Measurements from ENCODE around the gene C16orf92.

C16orf92 gene

DNA sequence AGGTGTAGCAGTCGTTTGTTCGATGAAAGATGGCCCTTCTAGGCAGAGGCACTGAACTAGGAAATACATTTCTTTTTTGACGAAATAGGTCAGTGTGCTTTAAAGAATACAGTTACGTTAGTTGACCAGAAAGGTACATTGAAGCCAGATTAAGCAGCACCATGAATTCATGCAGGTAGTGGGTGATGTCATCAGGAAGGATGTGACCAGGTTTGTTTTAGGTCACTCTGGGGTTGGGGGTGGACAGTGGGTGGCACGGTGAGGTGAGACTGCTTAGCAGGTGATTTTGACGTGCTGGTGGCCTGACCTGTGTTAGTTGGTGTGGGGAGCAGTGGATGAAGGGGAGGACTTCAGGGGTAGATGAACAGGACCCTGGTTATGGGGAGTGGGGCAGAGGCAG is 23.4 kb upstream of the C16orf92 start:
- Histone ChIP-seq H3K27me3 (ENCODE audit: insufficient read depth, low read length) (no peaks in the 10 kb centered on the region), H2AFZ (ENCODE audit: low read length, unreplicated experiment) (no peak overlapping the region), H3K4me3 (ENCODE audit: low read depth, low read length) (no peak overlapping the region), H3K36me3 (ENCODE audit: insufficient read depth, low read length) (peaks cover 5% of the 10 kb centered on the region; the same call in 1 of the 2 replicates), H3K79me2 (ENCODE audit: control insufficient read depth, insufficient read depth, low read length, unreplicated experiment) (peaks cover 5% of the 10 kb centered on the region), H3K4me1 (ENCODE audit: control insufficient read depth, insufficient read depth, low read length, unreplicated experiment) (peaks cover 9% of the 10 kb centered on the region), H3K27ac (ENCODE audit: low read depth, low read length) (no peak overlapping the region)

DNA sequence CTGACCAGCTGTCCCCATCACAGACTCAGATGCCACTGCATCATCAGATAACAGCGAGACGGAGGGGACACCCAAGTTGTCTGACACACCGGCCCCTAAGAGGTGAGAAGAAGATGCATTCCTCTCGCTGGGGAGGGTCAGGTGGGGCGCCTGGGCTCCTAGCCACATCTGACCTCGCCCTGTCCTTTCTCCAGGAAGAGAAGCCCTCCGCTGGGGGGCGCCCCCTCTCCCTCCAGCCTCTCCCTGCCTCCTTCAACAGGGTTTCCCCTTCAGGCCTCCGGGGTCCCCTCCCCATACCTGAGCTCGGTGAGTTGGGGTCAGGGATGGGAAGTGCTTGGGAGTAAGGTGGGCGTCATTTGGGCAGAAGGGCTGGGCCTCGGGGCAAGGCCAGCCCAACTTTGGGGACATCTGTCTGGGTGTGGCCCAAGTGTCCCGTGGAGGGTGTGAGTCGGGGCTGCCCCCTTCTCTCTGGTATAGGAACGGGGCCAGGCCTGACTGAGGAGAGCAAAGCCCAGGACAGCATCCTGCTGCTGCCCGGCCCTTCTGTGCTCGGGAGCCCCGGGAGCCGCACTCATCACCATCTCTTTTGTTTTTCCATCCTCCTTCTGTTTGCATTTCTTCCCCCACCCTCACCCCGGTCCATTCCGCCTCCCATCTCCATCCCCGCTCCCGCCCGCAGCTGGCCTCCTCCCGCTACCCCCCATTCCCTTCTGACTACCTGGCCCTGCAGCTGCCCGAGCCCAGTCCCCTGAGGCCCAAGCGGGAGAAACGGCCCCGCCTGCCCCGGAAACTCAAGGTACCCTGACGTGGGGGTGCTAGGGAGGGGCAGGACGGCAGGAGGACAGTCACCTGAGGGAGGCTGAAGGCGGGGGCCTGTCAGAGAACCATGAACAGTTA is 22.0 kb upstream of the C16orf92 start:
- H3K27ac ChIP-seq (ENCODE audit: low read depth, low read length), result no peak overlapping the region
- no peak overlapping the region for H3K4me3 ChIP-seq (ENCODE audit: low read depth, low read length)
- H3K27me3 ChIP-seq (ENCODE audit: insufficient read depth, low read length), result no peaks in the 10 kb centered on the region
- peaks cover 5% of the 10 kb centered on the region; the same call in 1 of the 2 replicates for H3K36me3 ChIP-seq (ENCODE audit: insufficient read depth, low read length)
- peaks cover 5% of the 10 kb centered on the region for H3K4me1 ChIP-seq (ENCODE audit: control insufficient read depth, insufficient read depth, low read length, unreplicated experiment)
- peaks cover 5% of the 10 kb centered on the region for H3K79me2 ChIP-seq (ENCODE audit: control insufficient read depth, insufficient read depth, low read length, unreplicated experiment)
- no peak overlapping the region for H2AFZ ChIP-seq (ENCODE audit: low read length, unreplicated experiment)

DNA sequence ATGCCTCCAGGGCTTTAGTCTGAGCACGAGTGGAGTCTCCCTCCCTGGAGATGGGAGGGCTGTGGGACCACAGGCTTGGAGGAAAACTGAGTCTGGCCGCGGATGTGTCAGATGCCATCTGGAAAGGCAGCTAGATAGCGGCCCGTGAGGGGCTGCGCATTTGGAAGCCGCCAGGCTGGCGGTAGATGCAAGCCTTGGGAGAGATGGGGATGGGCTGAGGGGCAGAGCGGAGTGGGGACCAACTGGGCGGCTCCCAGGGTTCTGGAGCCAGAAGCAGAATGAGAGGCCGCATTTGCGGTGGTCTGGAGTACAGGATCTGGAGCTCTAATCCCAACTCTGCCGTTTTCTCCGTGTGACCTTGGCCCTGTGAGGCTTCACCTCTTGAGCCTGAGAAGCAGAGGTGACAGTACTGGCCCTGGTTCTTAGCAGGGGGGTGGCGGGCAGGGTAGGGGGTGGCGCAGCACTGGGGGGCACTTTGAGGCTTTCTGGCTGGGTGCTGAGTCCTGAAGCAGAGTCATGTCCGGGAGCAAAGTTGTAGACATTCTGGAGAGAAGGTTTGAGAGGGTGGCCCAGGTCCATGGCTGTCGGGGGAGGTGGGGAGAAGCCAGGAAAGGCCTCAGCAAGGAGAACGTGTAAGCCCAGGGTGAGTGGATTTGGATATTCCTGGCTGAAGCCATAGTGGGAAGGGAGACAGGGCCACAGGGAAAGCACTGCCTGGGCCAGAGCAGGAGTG is 20.2 kb upstream of the C16orf92 start:
- H3K27me3 ChIP-seq (ENCODE audit: insufficient read depth, low read length), result no peaks in the 10 kb centered on the region
- no peak overlapping the region for H3K4me3 ChIP-seq (ENCODE audit: low read depth, low read length)
- no peak overlapping the region for H2AFZ ChIP-seq (ENCODE audit: low read length, unreplicated experiment)
- peaks cover 5% of the 10 kb centered on the region; the same call in 1 of the 2 replicates for H3K36me3 ChIP-seq (ENCODE audit: insufficient read depth, low read length)
- H3K79me2 ChIP-seq (ENCODE audit: control insufficient read depth, insufficient read depth, low read length, unreplicated experiment), result no peaks in the 10 kb centered on the region
- H3K4me1 ChIP-seq (ENCODE audit: control insufficient read depth, insufficient read depth, low read length, unreplicated experiment), result no peaks in the 10 kb centered on the region
- H3K27ac ChIP-seq (ENCODE audit: low read depth, low read length), result no peak overlapping the region

DNA sequence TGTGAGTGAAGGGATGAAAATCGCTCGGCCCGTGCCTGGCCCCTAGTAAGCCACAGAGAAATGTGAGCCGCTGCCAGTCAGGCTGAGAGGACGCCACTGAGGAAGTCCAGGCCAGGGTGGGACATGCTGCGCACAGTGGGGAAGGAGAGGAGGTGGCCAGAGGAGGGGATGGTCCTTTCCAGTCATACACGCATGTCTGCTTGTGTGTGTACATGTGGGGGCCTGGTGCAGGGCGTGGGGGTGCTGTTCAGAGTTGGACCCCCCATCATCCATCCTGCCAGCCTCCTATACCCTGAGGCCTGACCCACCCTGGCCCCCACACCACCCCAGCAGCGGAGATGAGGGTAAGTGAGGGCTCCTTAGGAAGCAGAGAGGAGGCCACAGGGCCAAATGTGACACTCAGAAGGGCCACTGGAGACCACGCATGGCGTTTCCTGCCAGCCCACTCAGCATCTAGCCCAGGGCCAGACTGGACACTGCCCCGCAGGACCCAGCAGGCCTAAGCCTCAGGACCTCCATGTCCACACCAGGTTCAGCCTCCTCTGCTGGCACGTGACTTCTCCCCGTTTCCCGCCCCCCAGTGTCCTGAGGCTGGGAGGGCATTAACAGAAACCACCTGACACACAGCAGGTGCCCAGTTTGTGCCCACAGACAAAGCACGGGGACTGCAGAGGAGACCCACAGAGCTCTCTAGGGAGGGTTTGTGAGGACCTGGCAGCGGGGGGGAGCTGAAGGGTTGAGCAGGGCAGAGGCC is 19.2 kb upstream of the C16orf92 start:
- Histone ChIP-seq H3K27me3 (ENCODE audit: insufficient read depth, low read length) (no peaks in the 10 kb centered on the region), H3K27ac (ENCODE audit: low read depth, low read length) (no peak overlapping the region), H3K4me3 (ENCODE audit: low read depth, low read length) (no peak overlapping the region), H2AFZ (ENCODE audit: low read length, unreplicated experiment) (no peak overlapping the region), H3K4me1 (ENCODE audit: control insufficient read depth, insufficient read depth, low read length, unreplicated experiment) (no peaks in the 10 kb centered on the region), H3K36me3 (ENCODE audit: insufficient read depth, low read length) (peaks cover 5% of the 10 kb centered on the region; the same call in 1 of the 2 replicates), H3K79me2 (ENCODE audit: control insufficient read depth, insufficient read depth, low read length, unreplicated experiment) (no peaks in the 10 kb centered on the region)

DNA sequence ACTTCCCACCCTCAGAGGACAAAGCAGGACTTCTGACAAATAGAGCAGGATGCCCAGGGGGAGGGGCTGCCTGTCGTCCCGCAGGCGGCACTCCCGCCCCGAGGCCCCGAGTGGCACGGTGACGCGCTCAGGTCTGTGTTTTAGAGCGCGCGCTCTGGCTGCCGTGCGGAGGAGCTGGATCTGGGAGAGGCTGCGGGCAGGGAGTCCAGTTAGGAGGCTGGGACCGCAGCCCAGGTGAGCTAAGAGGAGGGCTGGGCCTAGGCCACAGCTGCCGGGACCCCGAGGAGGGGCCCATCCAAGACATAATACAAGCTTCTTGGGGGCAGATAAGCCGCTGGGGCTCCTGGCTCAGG is 18.6 kb upstream of the C16orf92 start:
- no peak overlapping the region for H3K4me3 ChIP-seq (ENCODE audit: low read depth, low read length)
- H3K4me1 ChIP-seq (ENCODE audit: control insufficient read depth, insufficient read depth, low read length, unreplicated experiment), result no peaks in the 10 kb centered on the region
- H2AFZ ChIP-seq (ENCODE audit: low read length, unreplicated experiment), result no peak overlapping the region
- H3K27ac ChIP-seq (ENCODE audit: low read depth, low read length), result no peak overlapping the region
- 0 out of 2 replicates have a peak, but pooled peaks cover 2% of the 10 kb centered on the region for H3K27me3 ChIP-seq (ENCODE audit: insufficient read depth, low read length)
- no peaks in the 10 kb centered on the region for H3K79me2 ChIP-seq (ENCODE audit: control insufficient read depth, insufficient read depth, low read length, unreplicated experiment)
- peaks cover 4% of the 10 kb centered on the region; the same call in 1 of the 2 replicates for H3K36me3 ChIP-seq (ENCODE audit: insufficient read depth, low read length)

DNA sequence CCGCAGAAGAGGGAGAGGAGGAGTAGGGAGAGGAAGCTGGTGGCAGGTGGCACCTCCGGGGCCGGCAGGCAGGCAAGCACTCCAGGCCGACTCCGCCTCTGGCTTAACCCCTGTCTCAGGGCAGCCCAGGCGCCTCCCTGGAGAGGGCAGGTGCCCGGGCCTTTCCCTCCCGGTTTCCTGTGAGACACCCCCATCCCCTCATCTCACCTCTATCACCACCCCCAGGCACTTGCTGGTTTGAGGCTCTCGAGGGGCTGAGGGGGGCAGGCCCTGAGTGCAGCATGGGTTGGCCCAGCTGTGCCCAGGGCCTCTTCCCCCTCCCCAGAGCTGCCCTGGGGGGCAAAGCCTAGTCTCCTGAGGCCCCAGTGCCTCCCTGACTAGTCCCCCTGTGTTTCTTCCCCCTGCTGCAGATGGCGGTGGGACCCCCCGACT is 18.2 kb upstream of the C16orf92 start:
- no peaks in the 10 kb centered on the region for H3K36me3 ChIP-seq (ENCODE audit: insufficient read depth, low read length)
- no peak overlapping the region for H2AFZ ChIP-seq (ENCODE audit: low read length, unreplicated experiment)
- no peak overlapping the region for H3K27ac ChIP-seq (ENCODE audit: low read depth, low read length)
- no peak overlapping the region for H3K4me3 ChIP-seq (ENCODE audit: low read depth, low read length)
- peaks cover 7% of the 10 kb centered on the region; the same call in 1 of the 2 replicates for H3K27me3 ChIP-seq (ENCODE audit: insufficient read depth, low read length)
- H3K79me2 ChIP-seq (ENCODE audit: control insufficient read depth, insufficient read depth, low read length, unreplicated experiment), result no peaks in the 10 kb centered on the region
- no peaks in the 10 kb centered on the region for H3K4me1 ChIP-seq (ENCODE audit: control insufficient read depth, insufficient read depth, low read length, unreplicated experiment)

DNA sequence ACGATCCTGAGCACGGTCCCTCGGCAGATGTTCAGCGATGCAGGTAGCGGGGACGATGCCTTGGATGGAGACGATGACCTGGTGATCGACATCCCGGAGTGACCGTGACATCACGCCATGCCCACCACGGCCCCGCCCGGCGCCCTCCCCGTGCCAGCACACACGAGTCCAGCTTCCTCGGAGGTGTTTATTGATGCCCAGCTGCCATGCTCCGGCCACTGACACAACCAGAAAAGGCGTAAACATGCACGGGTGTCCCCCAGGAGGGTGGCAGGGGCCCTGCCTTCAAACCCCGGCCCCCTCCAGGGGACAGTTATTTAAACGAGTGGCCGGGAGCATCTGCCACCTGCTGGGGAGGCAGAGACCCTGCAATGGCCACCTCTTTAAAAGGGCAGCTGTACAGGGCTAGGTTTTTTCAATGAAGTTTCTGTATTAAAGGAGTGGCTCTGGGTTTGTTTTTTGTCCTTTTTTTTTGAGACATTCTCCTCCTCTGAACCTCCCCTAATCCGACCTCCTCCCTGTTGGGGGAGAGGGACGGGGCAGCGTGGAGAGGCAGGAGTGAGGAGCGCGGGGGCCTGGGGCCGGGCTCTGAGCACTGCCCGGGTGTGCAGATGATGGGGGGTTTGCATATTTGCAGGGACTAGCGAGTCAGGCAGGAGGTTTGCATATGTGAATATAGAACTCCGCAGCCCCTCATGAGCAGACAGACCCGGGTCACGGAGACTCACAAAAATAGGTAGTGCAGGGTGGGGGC is 17.5 kb upstream of the C16orf92 start:
- peaks cover 4% of the 10 kb centered on the region for H3K4me1 ChIP-seq (ENCODE audit: control insufficient read depth, insufficient read depth, low read length, unreplicated experiment)
- peaks cover 14% of the 10 kb centered on the region for H3K27me3 ChIP-seq (ENCODE audit: insufficient read depth, low read length)
- H3K79me2 ChIP-seq (ENCODE audit: control insufficient read depth, insufficient read depth, low read length, unreplicated experiment), result no peaks in the 10 kb centered on the region
- H2AFZ ChIP-seq (ENCODE audit: low read length, unreplicated experiment), result no peak overlapping the region
- H3K36me3 ChIP-seq (ENCODE audit: insufficient read depth, low read length), result no peaks in the 10 kb centered on the region
- no peak overlapping the region for H3K27ac ChIP-seq (ENCODE audit: low read depth, low read length)
- H3K4me3 ChIP-seq (ENCODE audit: low read depth, low read length), result no peak overlapping the region

DNA sequence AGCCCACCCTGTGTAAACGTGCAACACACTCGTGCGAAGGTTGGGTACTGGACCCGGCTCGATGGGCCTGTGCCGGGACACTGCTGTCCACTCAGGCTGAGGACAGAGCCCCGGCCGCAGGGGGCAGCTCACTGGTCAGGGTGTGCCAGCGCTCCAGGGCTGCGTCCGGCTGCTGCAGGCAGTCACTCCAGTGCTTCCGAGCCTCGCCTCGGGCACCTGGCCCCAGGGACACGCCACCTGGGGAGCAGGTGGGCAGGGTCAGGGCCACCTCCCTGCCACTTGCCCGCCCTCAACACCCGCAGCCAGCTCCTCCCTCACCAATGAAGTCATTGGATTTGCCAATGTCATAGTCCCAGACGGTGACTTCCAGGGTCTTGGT is 16.9 kb upstream of the C16orf92 start:
- H3K36me3 ChIP-seq (ENCODE audit: insufficient read depth, low read length), result no peaks in the 10 kb centered on the region
- no peak overlapping the region for H2AFZ ChIP-seq (ENCODE audit: low read length, unreplicated experiment)
- peaks cover 19% of the 10 kb centered on the region for H3K27me3 ChIP-seq (ENCODE audit: insufficient read depth, low read length)
- no peak overlapping the region for H3K4me3 ChIP-seq (ENCODE audit: low read depth, low read length)
- H3K79me2 ChIP-seq (ENCODE audit: control insufficient read depth, insufficient read depth, low read length, unreplicated experiment), result no peaks in the 10 kb centered on the region
- H3K4me1 ChIP-seq (ENCODE audit: control insufficient read depth, insufficient read depth, low read length, unreplicated experiment), result peaks cover 6% of the 10 kb centered on the region
- H3K27ac ChIP-seq (ENCODE audit: low read depth, low read length), result no peak overlapping the region

DNA sequence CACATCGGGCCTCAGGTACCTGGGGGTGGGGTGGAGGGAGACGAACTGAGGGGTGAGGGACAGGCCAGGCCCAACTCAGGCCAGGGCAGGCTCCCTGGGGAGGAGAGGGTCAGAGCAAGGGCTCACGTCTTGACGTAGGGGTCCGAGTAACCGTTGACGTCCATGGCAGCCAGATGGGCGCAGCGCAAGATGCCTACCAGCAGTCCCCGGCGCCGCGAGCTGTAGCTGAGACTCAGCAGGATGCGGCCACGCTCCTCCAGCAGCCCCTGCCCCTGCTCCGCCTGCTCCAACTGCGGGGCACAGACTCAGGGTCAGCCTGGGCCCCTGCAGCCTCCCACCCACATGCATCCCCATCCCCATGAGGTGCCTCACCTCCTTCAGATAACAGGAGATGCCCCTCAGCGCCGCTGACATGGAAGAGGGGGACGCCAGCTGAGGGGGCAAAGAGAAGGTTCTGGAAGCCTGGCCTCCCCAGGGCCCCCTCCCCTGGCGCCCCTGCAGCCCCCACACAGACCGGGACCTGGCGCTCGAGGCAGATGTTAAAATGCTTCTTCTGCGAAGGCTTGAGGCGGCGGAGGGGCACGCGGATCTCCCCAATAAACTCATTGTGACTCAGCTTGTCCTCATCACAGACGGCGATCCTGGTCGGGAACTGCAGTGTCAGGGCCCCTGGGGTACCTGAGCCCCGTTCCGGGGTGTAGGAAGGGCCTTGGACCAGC is 16.2 kb upstream of the C16orf92 start:
- H3K79me2 ChIP-seq (ENCODE audit: control insufficient read depth, insufficient read depth, low read length, unreplicated experiment), result no peaks in the 10 kb centered on the region
- H3K27me3 ChIP-seq (ENCODE audit: insufficient read depth, low read length), result peaks cover 26% of the 10 kb centered on the region
- H3K4me1 ChIP-seq (ENCODE audit: control insufficient read depth, insufficient read depth, low read length, unreplicated experiment), result peaks cover 6% of the 10 kb centered on the region
- no peaks in the 10 kb centered on the region for H3K36me3 ChIP-seq (ENCODE audit: insufficient read depth, low read length)
- no peak overlapping the region for H2AFZ ChIP-seq (ENCODE audit: low read length, unreplicated experiment)
- H3K27ac ChIP-seq (ENCODE audit: low read depth, low read length), result no peak overlapping the region
- H3K4me3 ChIP-seq (ENCODE audit: low read depth, low read length), result no peak overlapping the region

Measured in ACC112 (cell line).